Glutamatergic neuron (in vitro differentiated cells): ENCODE results near the gene ALS2. TPM values are rescaled to one million over a fixed set of nuclear protein-coding genes. Genes with fewer than 3 reads are reported as not detected.

Experiments
- DNase-seq: peaks from one replicate; pipeline ENCODE4 v3.0.0; 2022
- H3K27ac Mint-ChIP-seq: one replicate; pipeline ENCODE4 v1.8.0; 2020; ENCODE audit warnings: mild to moderate bottlenecking, mixed read lengths, inconsistent platforms; ENCODE audit not compliant: unreplicated experiment
- H3K27me3 Mint-ChIP-seq: one replicate; pipeline ENCODE4 v1.8.0; 2020; ENCODE audit warnings: mild to moderate bottlenecking, moderate library complexity, mixed read lengths, inconsistent platforms; ENCODE audit not compliant: unreplicated experiment
- H3K36me3 Mint-ChIP-seq: one replicate; pipeline ENCODE4 v1.8.0; 2020; ENCODE audit warnings: mild to moderate bottlenecking, mixed read lengths, inconsistent platforms; ENCODE audit not compliant: unreplicated experiment
- H3K4me1 Mint-ChIP-seq: one replicate; pipeline ENCODE4 v1.8.0; 2020; ENCODE audit warnings: mild to moderate bottlenecking, low read depth, mixed read lengths, inconsistent platforms; ENCODE audit not compliant: unreplicated experiment
- H3K4me3 Mint-ChIP-seq: one replicate; pipeline ENCODE4 v1.8.0; 2020; ENCODE audit warnings: mild to moderate bottlenecking, mixed read lengths, inconsistent platforms; ENCODE audit not compliant: unreplicated experiment
- H3K9me3 Mint-ChIP-seq: one replicate; pipeline ENCODE4 v1.8.0; 2020; ENCODE audit warnings: mild to moderate bottlenecking, moderate library complexity, mixed read lengths, inconsistent platforms; ENCODE audit not compliant: unreplicated experiment
- total RNA-seq: library from RNA; stranded (reverse); fragmentation: NEBNext Ultra II Directional; extraction: Animal tissue kit (Norgen Biotek cat#: 25700); gene quantifications from one replicate; pipeline ENCODE4 v1.2.1, GENCODE V29; 2021; ENCODE audit not compliant: unreplicated experiment
- TF ChIP-seq, protein P1 (sequence below): fragments of 200-600 bp; sonication (generic); IDR thresholded peaks from one replicate; pipeline ENCODE4 v1.5.0; 2021; ENCODE audit not compliant: partially characterized antibody, unreplicated experiment

Gene ALS2
- total RNA-seq, 1 donor from 2014 or later = 44.0 TPM

DNA sequence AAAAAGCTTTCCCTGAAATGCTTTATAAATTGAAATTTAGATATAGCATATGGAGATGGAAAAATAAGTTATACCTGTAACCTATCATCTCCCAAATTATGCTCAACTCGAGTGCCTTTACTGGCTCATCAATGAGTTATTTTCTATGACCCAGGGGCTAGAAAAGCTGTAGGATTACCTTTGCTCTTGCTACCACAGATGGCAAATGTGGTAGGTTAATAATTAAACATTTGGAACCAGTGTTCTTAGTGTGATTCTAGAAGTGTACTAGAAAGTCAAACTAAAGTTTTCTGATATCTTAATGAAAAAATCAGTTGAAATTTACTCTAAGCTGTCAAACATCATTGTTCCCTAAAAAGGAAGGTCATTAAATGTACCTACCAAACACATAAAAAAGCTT is 22.5 kb downstream of the ALS2 start:
- H3K9me3 Mint-ChIP-seq = no peaks in the 10 kb centered on the region
- H3K36me3 Mint-ChIP-seq = no peaks in the 10 kb centered on the region
- TF ChIP-seq, protein P1, sequence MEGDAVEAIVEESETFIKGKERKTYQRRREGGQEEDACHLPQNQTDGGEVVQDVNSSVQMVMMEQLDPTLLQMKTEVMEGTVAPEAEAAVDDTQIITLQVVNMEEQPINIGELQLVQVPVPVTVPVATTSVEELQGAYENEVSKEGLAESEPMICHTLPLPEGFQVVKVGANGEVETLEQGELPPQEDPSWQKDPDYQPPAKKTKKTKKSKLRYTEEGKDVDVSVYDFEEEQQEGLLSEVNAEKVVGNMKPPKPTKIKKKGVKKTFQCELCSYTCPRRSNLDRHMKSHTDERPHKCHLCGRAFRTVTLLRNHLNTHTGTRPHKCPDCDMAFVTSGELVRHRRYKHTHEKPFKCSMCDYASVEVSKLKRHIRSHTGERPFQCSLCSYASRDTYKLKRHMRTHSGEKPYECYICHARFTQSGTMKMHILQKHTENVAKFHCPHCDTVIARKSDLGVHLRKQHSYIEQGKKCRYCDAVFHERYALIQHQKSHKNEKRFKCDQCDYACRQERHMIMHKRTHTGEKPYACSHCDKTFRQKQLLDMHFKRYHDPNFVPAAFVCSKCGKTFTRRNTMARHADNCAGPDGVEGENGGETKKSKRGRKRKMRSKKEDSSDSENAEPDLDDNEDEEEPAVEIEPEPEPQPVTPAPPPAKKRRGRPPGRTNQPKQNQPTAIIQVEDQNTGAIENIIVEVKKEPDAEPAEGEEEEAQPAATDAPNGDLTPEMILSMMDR = no peak
- peaks cover 24% of the 10 kb centered on the region for H3K4me1 Mint-ChIP-seq
- no peak overlapping the region for H3K4me3 Mint-ChIP-seq
- no peaks in the 10 kb centered on the region for H3K27me3 Mint-ChIP-seq
- no peak overlapping the region for H3K27ac Mint-ChIP-seq
- no peak for DNase-seq

DNA sequence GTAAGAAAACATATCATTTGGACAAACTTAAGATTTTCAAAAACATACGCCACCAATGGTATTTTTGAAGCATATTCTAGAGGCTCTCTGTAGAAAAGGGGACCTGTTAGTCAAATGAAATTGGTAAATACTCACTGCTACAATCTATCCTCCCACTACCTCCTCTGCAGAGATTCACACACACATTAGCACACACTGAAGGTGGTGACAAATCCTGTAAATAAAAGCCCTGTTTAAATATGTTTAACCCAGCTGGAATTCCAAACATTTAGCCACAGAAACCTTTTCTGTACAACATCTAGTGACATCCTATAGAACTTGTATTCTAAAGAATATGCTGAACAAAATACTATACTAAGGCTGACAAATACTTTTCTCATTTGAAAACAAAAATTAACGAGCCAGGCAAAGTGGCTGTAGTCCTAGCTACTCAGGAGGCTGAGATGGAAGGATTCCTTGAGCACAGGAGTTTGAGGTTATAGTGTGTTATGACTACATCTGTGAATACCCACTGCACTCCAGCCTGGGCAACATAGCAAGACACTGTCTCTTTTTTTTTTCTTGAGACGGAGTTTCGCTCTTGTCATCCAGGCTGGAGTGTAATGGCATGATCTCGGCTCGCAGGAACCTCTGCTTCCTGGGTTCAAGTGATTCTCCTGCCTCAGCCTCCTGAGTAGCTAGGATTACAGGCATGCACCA is 25.9 kb downstream of the ALS2 start:
- Mint-ChIP-seq H3K4me1 (peaks cover 24% of the 10 kb centered on the region), H3K36me3 (no peaks in the 10 kb centered on the region), H3K27ac (peak overlapping the region; percentile 43), H3K27me3 (no peaks in the 10 kb centered on the region), H3K4me3 (no peak overlapping the region), H3K9me3 (no peaks in the 10 kb centered on the region)
- DNase-seq = no peak
- TF ChIP-seq, protein P1 = no peak

DNA sequence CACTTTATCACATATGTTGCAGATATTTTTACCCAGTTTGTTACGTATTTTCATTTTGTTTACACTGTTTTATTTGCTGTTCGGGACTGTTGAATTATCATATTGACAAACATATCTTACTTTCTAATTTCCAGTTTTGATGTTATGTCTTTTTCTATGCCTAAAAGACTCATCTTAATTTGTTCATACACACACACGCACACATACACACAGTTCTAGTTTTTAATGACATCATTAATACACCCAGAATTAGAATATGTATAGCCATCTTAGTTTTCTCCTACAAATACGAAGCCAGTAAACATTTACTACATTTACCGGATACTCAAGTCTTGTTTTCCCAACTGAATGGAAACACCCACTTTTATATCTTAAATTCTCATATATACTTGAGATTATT is 29.2 kb downstream of the ALS2 start:
- Mint-ChIP-seq H3K27ac (no peak overlapping the region), H3K36me3 (no peaks in the 10 kb centered on the region), H3K9me3 (no peaks in the 10 kb centered on the region), H3K27me3 (no peaks in the 10 kb centered on the region), H3K4me3 (no peak overlapping the region), H3K4me1 (peaks cover 11% of the 10 kb centered on the region)
- no peak for DNase-seq
- TF ChIP-seq, protein P1 = no peak

DNA sequence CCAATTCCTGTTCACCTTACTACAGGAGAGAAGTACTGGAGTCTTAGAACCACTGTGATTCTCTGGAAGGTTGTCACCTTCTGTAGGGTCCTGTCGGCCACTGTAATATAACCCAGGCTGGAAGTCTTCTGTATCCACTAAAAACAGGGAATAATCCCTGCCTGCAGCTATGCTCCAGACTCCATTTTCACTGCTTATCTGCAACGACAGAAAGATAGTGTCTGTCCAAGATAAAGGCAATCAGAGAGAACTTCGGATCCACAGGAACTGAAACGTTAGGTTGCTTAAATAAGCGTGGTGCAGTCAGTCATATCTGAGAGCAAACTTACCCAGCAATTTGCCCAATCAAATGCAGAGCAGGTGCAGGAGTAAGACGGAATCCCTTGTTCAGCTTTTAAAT is 34.2 kb downstream of the ALS2 start:
- DNase-seq = no peak
- no peaks in the 10 kb centered on the region for H3K9me3 Mint-ChIP-seq
- no peak overlapping the region for H3K27ac Mint-ChIP-seq
- TF ChIP-seq, protein P1 = no peak
- H3K27me3 Mint-ChIP-seq = no peaks in the 10 kb centered on the region
- peaks cover 3% of the 10 kb centered on the region for H3K36me3 Mint-ChIP-seq
- H3K4me3 Mint-ChIP-seq = no peak overlapping the region
- H3K4me1 Mint-ChIP-seq = no peaks in the 10 kb centered on the region

DNA sequence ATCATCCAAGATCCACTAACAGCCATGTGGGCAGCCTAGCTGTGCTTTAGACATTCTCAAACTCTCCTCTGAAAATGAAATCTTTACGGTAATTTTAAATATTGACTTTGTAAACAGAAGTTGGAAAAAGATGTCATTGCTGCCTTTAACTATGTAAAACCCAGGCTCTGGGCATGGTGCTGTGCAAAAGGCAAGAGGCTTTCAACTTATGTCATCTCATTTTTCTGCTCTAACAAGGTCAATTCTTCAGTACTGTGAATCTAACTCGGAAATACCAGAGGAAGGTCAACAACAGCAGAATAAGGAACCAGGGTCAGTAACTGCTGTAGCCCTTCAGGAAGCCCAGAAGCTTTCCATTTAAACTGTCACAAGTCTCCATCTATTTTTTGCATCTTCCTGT is 45.2 kb downstream of the ALS2 start:
- DNase-seq = no peak
- TF ChIP-seq, protein P1 = no peak
- H3K27me3 Mint-ChIP-seq = no peaks in the 10 kb centered on the region
- no peak overlapping the region for H3K27ac Mint-ChIP-seq
- H3K4me3 Mint-ChIP-seq = no peak overlapping the region
- H3K36me3 Mint-ChIP-seq = peaks cover 14% of the 10 kb centered on the region
- no peaks in the 10 kb centered on the region for H3K4me1 Mint-ChIP-seq
- no peaks in the 10 kb centered on the region for H3K9me3 Mint-ChIP-seq
